Keratinocyte (primary cell): ENCODE results near the gene FBXL13.

Source experiments
- CTCF ChIP-seq, 3 experiments: IDR thresholded peaks in 1 of 3; conservative IDR thresholded peaks in 1 of 3; optimal IDR thresholded peaks in 1 of 3; 2 replicates in 2 of 3; 3 replicates in 1 of 3; pipeline versions ENCODE3 to v1.5.1; 2011; ENCODE audit warnings: low read length in 3 of 3, mild to moderate bottlenecking in 3 of 3, moderate library complexity in 2 of 3, control low read depth in 1 of 3, inconsistent platforms in 1 of 3; ENCODE audit not compliant: insufficient read depth in 2 of 3; ENCODE audit errors: extremely low read depth in 1 of 3
- EZH2 ChIP-seq: IDR thresholded peaks from one replicate; pipeline ENCODE4 v1.6.1; 2012; ENCODE audit warnings: inconsistent platforms, mild to moderate bottlenecking, low read length, moderate library complexity

- TF ChIP-seq CTCF (optimal IDR thresholded peaks at IDR 0.05 in 1 of 3, IDR thresholded peaks at IDR 0.05 in 1 of 3, conservative IDR thresholded peaks at IDR 0.05 in 1 of 3; ENCODE audit: extremely low read depth in 1 of 3, insufficient read depth in 2 of 3, low read length in 3 of 3) (no peak), EZH2 (no peak)
Observed at GRCh38 chr7:103101543-103101942, 26.9 kb upstream of the FBXL13 start.
